Fibroblast of lung (primary cell): ENCODE results near the gene GALR2. TPM values are rescaled to one million over a fixed set of nuclear protein-coding genes. Genes with fewer than 3 reads are reported as not detected.

Source experiments
- DNase-seq, 2 donors: peaks; one replicate each; pipeline versions ENCODE4 v3.0.0 to v3.0.0-alpha.2; 2010; ENCODE audit warnings: low read depth in 2 of 2
- H2AFZ ChIP-seq: 2 replicates; pipeline ENCODE4 v1.5.1; 2012; ENCODE audit warnings: low read length, control low read depth, inconsistent platforms
- H3K27ac ChIP-seq: 2 replicates; pipeline ENCODE4 v1.5.1; 2011; ENCODE audit warnings: low read length, control low read depth; ENCODE audit not compliant: insufficient read depth
- H3K27me3 ChIP-seq: 2 replicates; pipeline ENCODE4 v1.5.1; 2011; ENCODE audit warnings: mild to moderate bottlenecking, low read length; ENCODE audit not compliant: control insufficient read depth, insufficient read depth
- H3K36me3 ChIP-seq: 2 replicates; pipeline ENCODE4 v1.5.1; 2011; ENCODE audit warnings: low read length; ENCODE audit not compliant: control insufficient read depth, insufficient read depth
- H3K4me1 ChIP-seq: 2 replicates; pipeline ENCODE4 v1.5.1; 2011; ENCODE audit warnings: low read length; ENCODE audit not compliant: control insufficient read depth, insufficient read depth; ENCODE audit errors: extremely low read depth
- H3K4me2 ChIP-seq: 2 replicates; pipeline ENCODE4 v1.5.1; 2011; ENCODE audit warnings: low read length, control low read depth; ENCODE audit not compliant: insufficient read depth; ENCODE audit errors: extremely low read depth
- H3K4me3 ChIP-seq, 4 experiments: fragments of 200-600 bp in 1 of 4; sonication (generic) in 1 of 4; replicated peaks in 1 of 4; 2 replicates each; pipeline ENCODE4 v1.5.1; 2011 to 2016; ENCODE audit warnings: low read length in 4 of 4, low read depth in 3 of 4, mild to moderate bottlenecking in 3 of 4, control low read depth in 2 of 4, inconsistent platforms in 1 of 4, mixed read lengths in 1 of 4; ENCODE audit not compliant: insufficient read depth in 1 of 4; ENCODE audit errors: control extremely low read depth in 1 of 4
- H3K79me2 ChIP-seq: 2 replicates; pipeline ENCODE4 v1.5.1; 2012; ENCODE audit warnings: mild to moderate bottlenecking, low read length, inconsistent platforms; ENCODE audit not compliant: control insufficient read depth, insufficient read depth
- H3K9ac ChIP-seq: 2 replicates; pipeline ENCODE4 v1.5.1; 2011; ENCODE audit warnings: mild to moderate bottlenecking, low read length, control low read depth; ENCODE audit not compliant: insufficient read depth
- H3K9me3 ChIP-seq: 2 replicates; pipeline ENCODE4 v1.5.1; 2012; ENCODE audit warnings: low read depth, low read length; ENCODE audit not compliant: control insufficient read depth, insufficient read depth
- H4K20me1 ChIP-seq: 2 replicates; pipeline ENCODE4 v1.5.1; 2011; ENCODE audit warnings: low read length; ENCODE audit not compliant: control insufficient read depth, insufficient read depth; ENCODE audit errors: extremely low read depth
- EZH2 ChIP-seq: IDR thresholded peaks from 2 replicates; pipeline ENCODE4 v1.5.1; 2012; ENCODE audit warnings: low read length, control low read depth, mild to moderate bottlenecking; ENCODE audit errors: missing control alignments
- polyA plus RNA-seq, 2 donors: library from polyadenylated mRNA; depleted of rRNA in 1 of 2; stranded (reverse) in 1 of 2; unstranded in 1 of 2; fragments of >200 nt; gene quantifications; 2 replicates each; pipeline ENCODE4 v1.2.1, GENCODE V29; 2011 to 2012; ENCODE audit warnings: missing spikeins in 1 of 2
- total RNA-seq: library from RNA; depleted of rRNA; stranded (reverse); fragments of >200 nt; gene quantifications from 2 replicates; pipeline ENCODE4 v1.2.1, GENCODE V29; 2014
- TF ChIP-seq, protein P1 (sequence below), 2 donors: IDR thresholded peaks in 1 of 2; conservative IDR thresholded peaks in 1 of 2; 1 replicate in 1 of 2; 2 replicates in 1 of 2; pipeline ENCODE4 v1.5.1; 2011 to 2012; ENCODE audit warnings: low read length in 2 of 2, control low read depth in 1 of 2, inconsistent platforms in 1 of 2, low read depth in 1 of 2, mild to moderate bottlenecking in 1 of 2

GALR2 gene
- total and polyA plus RNA-seq, 2 donors (not counting 1 experiment from before 2014, with no cell fraction given) = not detected

DNA sequence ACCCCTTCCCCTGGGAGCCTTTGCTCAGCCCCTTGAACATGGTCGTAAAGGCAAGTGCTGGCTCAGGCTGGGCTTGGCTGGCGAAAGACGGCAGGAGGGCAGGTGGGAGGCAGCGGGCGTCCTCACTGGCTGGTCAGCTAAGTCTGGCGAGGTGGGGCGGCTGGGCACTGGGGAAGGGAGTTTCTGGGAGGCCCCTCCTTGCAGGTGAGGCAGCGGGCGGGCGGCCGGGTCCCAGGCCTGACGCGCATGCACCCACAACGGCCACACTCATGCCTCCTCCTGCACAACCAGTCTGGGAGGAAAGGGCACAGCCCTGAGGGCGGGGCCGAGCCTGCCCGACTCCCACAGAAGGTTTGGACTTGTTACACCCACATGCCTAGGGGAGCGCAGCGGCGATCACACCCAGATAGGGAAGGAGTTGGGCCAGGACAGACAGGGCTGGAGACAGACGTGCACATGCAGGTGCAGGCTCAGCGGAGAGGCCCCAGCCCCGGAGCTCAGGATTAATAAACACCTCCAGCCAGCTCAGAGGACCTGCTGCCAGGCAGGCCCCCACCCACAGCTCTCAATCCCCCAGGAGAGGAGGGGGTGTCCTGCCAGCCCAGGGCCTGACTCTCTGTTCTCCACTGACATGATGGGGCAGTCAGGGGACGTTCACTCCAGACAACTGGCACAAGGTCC is 47.3 kb upstream of the GALR2 start, which contains the start of gene EVPL:
Gene EVPL, minus strand, starts transcription at position 148 of the 681 bp plus-strand sequence. Its CDS starts 108 bp downstream, at position 40.
- no peak for DNase-seq
- Histone ChIP-seq H3K9me3 (no peaks in the 10 kb centered on the region), H3K4me2 (no peak within 1 kb of the TSS), H3K4me3 (no peak within 1 kb of the TSS), H3K36me3 (no peaks in the 10 kb centered on the region), H3K79me2 (no peaks in the 10 kb centered on the region), H3K27ac (no peak within 1 kb of the TSS), H3K4me1 (no peaks in the 10 kb centered on the region), H3K27me3 (peaks cover 4% of the 10 kb centered on the region), H3K9ac (no peak within 1 kb of the TSS), H4K20me1 (no peaks in the 10 kb centered on the region), H2AFZ (no peak within 1 kb of the TSS)
- no peak for TF ChIP-seq EZH2
- TF ChIP-seq, protein P1, sequence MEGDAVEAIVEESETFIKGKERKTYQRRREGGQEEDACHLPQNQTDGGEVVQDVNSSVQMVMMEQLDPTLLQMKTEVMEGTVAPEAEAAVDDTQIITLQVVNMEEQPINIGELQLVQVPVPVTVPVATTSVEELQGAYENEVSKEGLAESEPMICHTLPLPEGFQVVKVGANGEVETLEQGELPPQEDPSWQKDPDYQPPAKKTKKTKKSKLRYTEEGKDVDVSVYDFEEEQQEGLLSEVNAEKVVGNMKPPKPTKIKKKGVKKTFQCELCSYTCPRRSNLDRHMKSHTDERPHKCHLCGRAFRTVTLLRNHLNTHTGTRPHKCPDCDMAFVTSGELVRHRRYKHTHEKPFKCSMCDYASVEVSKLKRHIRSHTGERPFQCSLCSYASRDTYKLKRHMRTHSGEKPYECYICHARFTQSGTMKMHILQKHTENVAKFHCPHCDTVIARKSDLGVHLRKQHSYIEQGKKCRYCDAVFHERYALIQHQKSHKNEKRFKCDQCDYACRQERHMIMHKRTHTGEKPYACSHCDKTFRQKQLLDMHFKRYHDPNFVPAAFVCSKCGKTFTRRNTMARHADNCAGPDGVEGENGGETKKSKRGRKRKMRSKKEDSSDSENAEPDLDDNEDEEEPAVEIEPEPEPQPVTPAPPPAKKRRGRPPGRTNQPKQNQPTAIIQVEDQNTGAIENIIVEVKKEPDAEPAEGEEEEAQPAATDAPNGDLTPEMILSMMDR (conservative IDR thresholded peaks at IDR 0.05 in 1 of 2, IDR thresholded peaks at IDR 0.05 in 1 of 2; ENCODE audit: low read depth in 1 of 2, low read length in 2 of 2) = no peak

DNA sequence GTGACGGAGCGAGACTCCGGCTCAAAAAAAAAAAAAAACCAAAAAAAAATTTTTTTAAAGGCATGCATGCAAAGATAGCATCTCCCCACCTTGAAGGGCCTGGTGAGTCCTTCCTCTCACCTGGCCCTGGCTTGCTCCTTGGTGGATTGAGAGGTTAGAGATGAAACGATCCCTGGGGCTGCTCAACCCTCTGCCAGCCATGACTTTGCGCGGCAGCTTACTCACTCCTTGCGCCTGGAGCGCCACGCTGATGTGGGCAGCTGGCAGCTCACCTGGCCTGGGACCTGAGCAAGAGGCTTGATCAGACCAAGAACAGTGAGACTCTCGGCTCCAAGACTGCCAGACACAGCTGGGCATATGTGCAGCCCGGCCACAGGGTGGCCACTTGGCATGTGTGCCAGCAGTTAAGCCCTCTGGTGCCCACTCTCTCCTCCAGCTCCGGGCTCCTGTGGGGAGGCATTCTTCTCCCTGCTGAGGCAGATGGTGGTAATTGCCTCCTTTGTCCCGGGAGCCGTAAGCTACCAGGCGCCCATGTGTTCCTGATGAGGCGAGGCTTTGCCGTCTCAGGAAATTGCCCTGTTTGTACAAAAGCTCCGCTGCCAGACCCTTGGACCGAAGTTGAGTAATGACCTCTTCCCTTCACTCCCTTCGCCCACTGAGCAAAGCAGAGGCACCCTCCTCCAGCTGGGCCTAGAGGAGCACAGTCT is 42.4 kb upstream of the GALR2 start:
- no peak for DNase-seq
- H3K27ac ChIP-seq = no peak overlapping the region
- no peaks in the 10 kb centered on the region for H3K4me1 ChIP-seq
- H3K36me3 ChIP-seq = no peaks in the 10 kb centered on the region
- H4K20me1 ChIP-seq = no peaks in the 10 kb centered on the region
- H3K4me3 ChIP-seq = no peak overlapping the region
- no peak overlapping the region for H3K4me2 ChIP-seq
- no peaks in the 10 kb centered on the region for H3K79me2 ChIP-seq
- no peaks in the 10 kb centered on the region for H3K9me3 ChIP-seq
- H3K27me3 ChIP-seq = no peaks in the 10 kb centered on the region
- TF ChIP-seq EZH2 = no peak
- H2AFZ ChIP-seq = no peak overlapping the region
- no peak overlapping the region for H3K9ac ChIP-seq

DNA sequence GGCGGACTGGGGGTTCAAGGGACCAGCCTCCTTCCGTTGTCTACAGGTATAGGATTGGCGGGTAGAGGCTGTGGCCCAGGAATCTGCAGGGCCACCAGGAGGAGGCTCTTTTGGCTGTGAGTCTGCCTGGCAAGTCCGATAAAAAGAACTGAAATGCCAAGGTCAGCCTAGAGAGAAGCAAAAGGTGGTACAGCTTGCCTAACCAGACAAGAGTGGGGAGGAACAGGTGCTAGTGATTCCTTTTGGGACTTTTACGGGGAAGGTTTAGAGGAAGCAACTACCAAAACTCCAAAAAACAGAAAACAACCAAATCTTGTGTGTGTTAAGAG is 41.8 kb upstream of the GALR2 start:
- TF ChIP-seq EZH2 = no peak
- TF ChIP-seq, protein P1 (conservative IDR thresholded peaks at IDR 0.05 in 1 of 2, IDR thresholded peaks at IDR 0.05 in 1 of 2; ENCODE audit: low read depth in 1 of 2, low read length in 2 of 2) = no peak

More for the DNA sequence above, 41.8 kb upstream of the GALR2 start:
- Histone ChIP-seq H3K79me2 (no peaks in the 10 kb centered on the region), H3K9me3 (no peaks in the 10 kb centered on the region), H2AFZ (no peak overlapping the region), H4K20me1 (no peaks in the 10 kb centered on the region), H3K4me3 (no peak overlapping the region), H3K9ac (no peak overlapping the region), H3K36me3 (no peaks in the 10 kb centered on the region), H3K4me2 (no peak overlapping the region), H3K4me1 (no peaks in the 10 kb centered on the region), H3K27ac (no peak overlapping the region), H3K27me3 (no peaks in the 10 kb centered on the region)
- no peak for DNase-seq
